ENCODE results near the gene CUL1.
"Not testable (repeated sequence)": the region's sequence is repeated elsewhere in the genome, so short reads cannot be mapped to it uniquely, and the experiment has no call there.

Gene CUL1

GRCh38 chr7:148698007-148698396 lies 701 bp upstream of the CUL1 start:
- DNase-seq, result no peak

GRCh38 chr7:148699024-148699781 lies 500 bp downstream of the CUL1 start:
- DNase-seq, result peak; percentile 67

GRCh38 chr7:148699782-148700629 lies 1.3 kb downstream of the CUL1 start:
- no peak for DNase-seq

GRCh38 chr7:148700661-148701064 lies 2.0 kb downstream of the CUL1 start:
- DNase-seq, result peak; percentile 64

- no peak for DNase-seq
Observed at GRCh38 chr7:148701414-148701813, 2.7 kb downstream of the CUL1 start.

GRCh38 chr7:148702876-148703670 lies 4.4 kb downstream of the CUL1 start:
- no peak for DNase-seq

- not testable (repeated sequence) for DNase-seq
Observed at GRCh38 chr7:148703671-148703962, 4.9 kb downstream of the CUL1 start.

GRCh38 chr7:148704189-148704588 lies 5.5 kb downstream of the CUL1 start:
- no peak for DNase-seq

- DNase-seq, result no peak
Observed at GRCh38 chr7:148704970-148705369, 6.3 kb downstream of the CUL1 start.

- DNase-seq, result no peak
Observed at GRCh38 chr7:148706368-148706767, 7.7 kb downstream of the CUL1 start.

- no peak for DNase-seq
Observed at GRCh38 chr7:148708026-148708885, 9.6 kb downstream of the CUL1 start.

- no peak for DNase-seq
Observed at GRCh38 chr7:148709014-148709413, 10.3 kb downstream of the CUL1 start.

- DNase-seq, result not testable (repeated sequence)
Observed at GRCh38 chr7:148710426-148710825, 11.7 kb downstream of the CUL1 start.

GRCh38 chr7:148711191-148712102 lies 12.7 kb downstream of the CUL1 start:
- no peak for DNase-seq

- no peak for DNase-seq
Observed at GRCh38 chr7:148712678-148713329, 14.1 kb downstream of the CUL1 start.

GRCh38 chr7:148714498-148714897 lies 15.8 kb downstream of the CUL1 start:
- no peak for DNase-seq

GRCh38 chr7:148715027-148715426 lies 16.3 kb downstream of the CUL1 start:
- DNase-seq, result no peak

GRCh38 chr7:148717266-148717793 lies 18.6 kb downstream of the CUL1 start:
- DNase-seq, result no peak

GRCh38 chr7:148718431-148718830 lies 19.7 kb downstream of the CUL1 start:
- DNase-seq, result no peak

GRCh38 chr7:148719753-148720152 lies 21.1 kb downstream of the CUL1 start:
- no peak for DNase-seq

GRCh38 chr7:148720472-148720871 lies 21.8 kb downstream of the CUL1 start:
- no peak for DNase-seq
